ENCODE data around the gene XPNPEP1. TPM values are rescaled to one million over a fixed set of nuclear protein-coding genes. Genes with fewer than 3 reads are reported as not detected.

Gene XPNPEP1
- polyA plus RNA-seq, 1 donor (not counting 4 experiments of a cell fraction or from before 2014, with no cell fraction given): 96.2 TPM

- Histone ChIP-seq H3K4me2 (ENCODE audit: control insufficient read depth, extremely low read depth, insufficient read depth, low read depth, low read length) (no peak overlapping the region), H3K9me1 (ENCODE audit: control insufficient read depth, extremely low read depth, insufficient read depth, low read length) (no peaks in the 10 kb centered on the region), H3K9me3 (ENCODE audit: control insufficient read depth, low read depth, low read length) (no peaks in the 10 kb centered on the region), H3K4me3 (ENCODE audit: control insufficient read depth in 2 of 3, extremely low read depth in 1 of 3, insufficient read depth in 2 of 3, low read depth in 1 of 3, low read length in 3 of 3) (no peak overlapping the region), H4K20me1 (ENCODE audit: control insufficient read depth, extremely low read depth, insufficient read depth, low read length) (no peaks in the 10 kb centered on the region), H3K27me3 (ENCODE audit: control insufficient read depth, extremely low read depth, insufficient read depth, low read length) (no peaks in the 10 kb centered on the region), H3K36me3 (ENCODE audit: control insufficient read depth in 2 of 2, extremely low read depth in 1 of 2, insufficient read depth in 2 of 2, low read length in 2 of 2) (no peaks in the 10 kb centered on the region), H3K9ac (ENCODE audit: control insufficient read depth, extremely low read depth, insufficient read depth, low read length) (no peak overlapping the region), H3K79me2 (ENCODE audit: control insufficient read depth, insufficient read depth, low read length) (no peaks in the 10 kb centered on the region), H3K27ac (ENCODE audit: control insufficient read depth, insufficient read depth, low read length) (no peak overlapping the region), H2AFZ (ENCODE audit: control insufficient read depth, low read length) (no peak overlapping the region), H3K4me1 (ENCODE audit: control insufficient read depth, extremely low read depth, insufficient read depth, low read length) (no peaks in the 10 kb centered on the region)
- dilution Hi-C loops (cut with MboI; ENCODE audit: extremely low pct_ligation_motif_present, low sequenced_read_pairs): no loop called here
- TF ChIP-seq EZH2 (IDR thresholded peaks at IDR 0.05; ENCODE audit: low read length) (no peak), CTCF (optimal IDR thresholded peaks at IDR 0.05 in 1 of 3, IDR thresholded peaks at IDR 0.05 in 1 of 3, conservative IDR thresholded peaks at IDR 0.05 in 1 of 3; ENCODE audit: extremely low read depth in 1 of 3, insufficient read depth in 2 of 3, low read length in 3 of 3) (no peak)
- FAIRE-seq (no peak), DNase-seq (ENCODE audit: low read depth, low spot score) (no peak)
Observed at GRCh38 chr10:109947111-109947920, 24.0 kb upstream of the XPNPEP1 start.

GRCh38 chr10:109946680-109947079 lies 23.4 kb upstream of the XPNPEP1 start:
- H3K4me1 ChIP-seq (ENCODE audit: control insufficient read depth, extremely low read depth, insufficient read depth, low read length): no peaks in the 10 kb centered on the region
- no peaks in the 10 kb centered on the region for H3K79me2 ChIP-seq (ENCODE audit: control insufficient read depth, insufficient read depth, low read length)
- no peak overlapping the region for H2AFZ ChIP-seq (ENCODE audit: control insufficient read depth, low read length)
- dilution Hi-C loops (cut with MboI; ENCODE audit: extremely low pct_ligation_motif_present, low sequenced_read_pairs): no loop called here
- no peaks in the 10 kb centered on the region for H3K36me3 ChIP-seq (ENCODE audit: control insufficient read depth in 2 of 2, extremely low read depth in 1 of 2, insufficient read depth in 2 of 2, low read length in 2 of 2)
- H3K9me3 ChIP-seq (ENCODE audit: control insufficient read depth, low read depth, low read length): no peaks in the 10 kb centered on the region
- H3K9me1 ChIP-seq (ENCODE audit: control insufficient read depth, extremely low read depth, insufficient read depth, low read length): no peaks in the 10 kb centered on the region
- no peak for TF ChIP-seq CTCF (optimal IDR thresholded peaks at IDR 0.05 in 1 of 3, IDR thresholded peaks at IDR 0.05 in 1 of 3, conservative IDR thresholded peaks at IDR 0.05 in 1 of 3; ENCODE audit: extremely low read depth in 1 of 3, insufficient read depth in 2 of 3, low read length in 3 of 3)
- no peak for TF ChIP-seq EZH2 (IDR thresholded peaks at IDR 0.05; ENCODE audit: low read length)
- no peak overlapping the region for H3K9ac ChIP-seq (ENCODE audit: control insufficient read depth, extremely low read depth, insufficient read depth, low read length)
- no peak overlapping the region for H3K4me3 ChIP-seq (ENCODE audit: control insufficient read depth in 2 of 3, extremely low read depth in 1 of 3, insufficient read depth in 2 of 3, low read depth in 1 of 3, low read length in 3 of 3)
- no peak for FAIRE-seq
- H4K20me1 ChIP-seq (ENCODE audit: control insufficient read depth, extremely low read depth, insufficient read depth, low read length): no peaks in the 10 kb centered on the region
- H3K4me2 ChIP-seq (ENCODE audit: control insufficient read depth, extremely low read depth, insufficient read depth, low read depth, low read length): no peak overlapping the region
- no peak for DNase-seq (ENCODE audit: low read depth, low spot score)
- H3K27me3 ChIP-seq (ENCODE audit: control insufficient read depth, extremely low read depth, insufficient read depth, low read length): no peaks in the 10 kb centered on the region
- H3K27ac ChIP-seq (ENCODE audit: control insufficient read depth, insufficient read depth, low read length): no peak overlapping the region
